Measurements from ENCODE around the gene INKA2.

INKA2 gene

DNA sequence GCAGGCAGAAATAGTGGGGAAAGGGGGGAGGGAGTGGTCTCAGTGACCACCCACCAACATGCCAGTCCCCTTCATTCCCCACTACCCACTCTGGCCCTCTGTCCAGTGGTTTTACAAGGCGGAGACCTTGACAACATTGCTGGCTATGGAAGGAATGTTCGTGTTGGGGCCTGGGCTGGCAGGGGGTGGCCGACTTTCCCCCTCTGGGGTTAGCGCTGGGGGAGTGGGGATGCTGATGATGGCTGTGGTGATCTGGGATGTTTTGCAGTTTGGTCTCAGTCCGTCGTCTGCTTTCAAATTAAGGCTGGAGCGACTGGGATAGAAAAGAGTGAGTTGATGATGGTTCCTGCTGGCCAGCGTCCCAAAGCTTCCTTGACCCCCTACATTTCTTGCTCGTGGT, 36.8 kb upstream of the INKA2 start:
- Histone ChIP-seq H3K9ac (ENCODE audit: low read length) (no peak overlapping the region), H3K27me3 (replicated peaks; ENCODE audit: insufficient read depth, low read length) (no peaks in the 10 kb centered on the region), H3K4me2 (ENCODE audit: low read depth, low read length) (no peak overlapping the region), H3F3A (ENCODE audit: insufficient read depth, low read length) (no peaks in the 10 kb centered on the region), H3K79me2 (ENCODE audit: low read length) (no peaks in the 10 kb centered on the region), H2AFZ (ENCODE audit: low read length) (no peak overlapping the region), H3K4me1 (ENCODE audit: low read length) (no peaks in the 10 kb centered on the region), H3K27ac (ENCODE audit: low read length) (no peak overlapping the region), H3K36me3 (replicated peaks; ENCODE audit: insufficient read depth, low read length) (no peaks in the 10 kb centered on the region), H4K20me1 (ENCODE audit: insufficient read depth, low read length) (no peaks in the 10 kb centered on the region), H3K9me3 (replicated peaks; ENCODE audit: insufficient read depth, low read length) (no peaks in the 10 kb centered on the region), H3K4me3 (ENCODE audit: low read length) (no peak overlapping the region), H3K9me2 (replicated peaks; ENCODE audit: insufficient read depth, low read length) (no peaks in the 10 kb centered on the region)
- no peak for DNase-seq
- TF ChIP-seq EZH2 (optimal IDR thresholded peaks at IDR 0.05; ENCODE audit: low read depth, low read length) (no peak), EZH2phosphoT487 (IDR thresholded peaks at IDR 0.05; ENCODE audit: low read length) (no peak), CTCF (IDR thresholded peaks at IDR 0.05; ENCODE audit: low read length) (no peak)

DNA sequence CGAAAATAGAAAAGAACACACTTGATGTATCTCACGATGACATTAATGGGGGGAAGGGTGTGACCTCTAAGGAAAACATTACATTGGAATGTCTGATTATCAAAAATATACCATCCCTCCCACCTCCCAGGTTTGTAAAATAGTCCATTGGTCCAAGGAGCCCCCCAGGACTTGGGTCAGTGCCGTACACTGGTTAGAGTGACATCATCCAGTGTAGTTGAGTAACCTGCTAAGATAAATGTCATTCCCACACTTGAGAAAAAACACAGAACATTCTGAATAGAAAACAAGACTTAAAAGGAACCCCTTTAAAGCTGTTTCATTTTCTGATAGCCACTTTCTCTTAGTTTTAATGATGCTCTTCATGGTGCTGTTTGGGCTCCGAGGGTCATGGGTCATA, 31.7 kb upstream of the INKA2 start:
- DNase-seq, result no peak
- Histone ChIP-seq H3K27me3 (replicated peaks; ENCODE audit: insufficient read depth, low read length) (no peaks in the 10 kb centered on the region), H3K36me3 (replicated peaks; ENCODE audit: insufficient read depth, low read length) (no peaks in the 10 kb centered on the region), H3K27ac (ENCODE audit: low read length) (no peak overlapping the region), H3K9me2 (replicated peaks; ENCODE audit: insufficient read depth, low read length) (no peaks in the 10 kb centered on the region), H4K20me1 (ENCODE audit: insufficient read depth, low read length) (no peaks in the 10 kb centered on the region), H3K4me1 (ENCODE audit: low read length) (no peaks in the 10 kb centered on the region), H3K9ac (ENCODE audit: low read length) (no peak overlapping the region), H3K4me3 (ENCODE audit: low read length) (no peak overlapping the region), H3K79me2 (ENCODE audit: low read length) (no peaks in the 10 kb centered on the region), H3K9me3 (replicated peaks; ENCODE audit: insufficient read depth, low read length) (no peaks in the 10 kb centered on the region), H2AFZ (ENCODE audit: low read length) (no peak overlapping the region), H3F3A (ENCODE audit: insufficient read depth, low read length) (no peaks in the 10 kb centered on the region), H3K4me2 (ENCODE audit: low read depth, low read length) (no peak overlapping the region)
- TF ChIP-seq EZH2 (optimal IDR thresholded peaks at IDR 0.05; ENCODE audit: low read depth, low read length) (no peak), CTCF (IDR thresholded peaks at IDR 0.05; ENCODE audit: low read length) (no peak), EZH2phosphoT487 (IDR thresholded peaks at IDR 0.05; ENCODE audit: low read length) (no peak)

GRCh38 chr1:111769517-111770146, 30.4 kb upstream of the INKA2 start:
- TF ChIP-seq EZH2phosphoT487 (IDR thresholded peaks at IDR 0.05; ENCODE audit: low read length) (no peak), EZH2 (optimal IDR thresholded peaks at IDR 0.05; ENCODE audit: low read depth, low read length) (no peak), CTCF (IDR thresholded peaks at IDR 0.05; ENCODE audit: low read length) (peak; percentile 63)
- Histone ChIP-seq H4K20me1 (ENCODE audit: insufficient read depth, low read length) (no peaks in the 10 kb centered on the region), H3K9me3 (replicated peaks; ENCODE audit: insufficient read depth, low read length) (no peaks in the 10 kb centered on the region), H3K27me3 (replicated peaks; ENCODE audit: insufficient read depth, low read length) (no peaks in the 10 kb centered on the region), H3K4me1 (ENCODE audit: low read length) (no peaks in the 10 kb centered on the region), H3K9ac (ENCODE audit: low read length) (no peak overlapping the region), H3K4me2 (ENCODE audit: low read depth, low read length) (no peak overlapping the region), H3K36me3 (replicated peaks; ENCODE audit: insufficient read depth, low read length) (no peaks in the 10 kb centered on the region), H2AFZ (ENCODE audit: low read length) (no peak overlapping the region), H3K4me3 (ENCODE audit: low read length) (no peak overlapping the region), H3K79me2 (ENCODE audit: low read length) (no peaks in the 10 kb centered on the region), H3K9me2 (replicated peaks; ENCODE audit: insufficient read depth, low read length) (no peaks in the 10 kb centered on the region), H3F3A (ENCODE audit: insufficient read depth, low read length) (no peaks in the 10 kb centered on the region), H3K27ac (ENCODE audit: low read length) (no peak overlapping the region)
- DNase-seq, result peak; percentile 41

Data from MM.1S (cell line).